Astrocyte (in vitro differentiated cells and primary cell): ENCODE results near the gene TPH2.

Source experiments
- EZH2 ChIP-seq: IDR thresholded peaks from 2 replicates; pipeline ENCODE4 v1.6.1; 2012; ENCODE audit warnings: mild to moderate bottlenecking, low read length, inconsistent platforms; ENCODE audit not compliant: insufficient read depth
- TF ChIP-seq, protein P1 (sequence below): IDR thresholded peaks from 2 replicates; pipeline ENCODE4 v1.5.1; 2011; ENCODE audit warnings: low read depth, mild to moderate bottlenecking, inconsistent platforms, low read length, moderate library complexity; ENCODE audit not compliant: insufficient read depth

DNA sequence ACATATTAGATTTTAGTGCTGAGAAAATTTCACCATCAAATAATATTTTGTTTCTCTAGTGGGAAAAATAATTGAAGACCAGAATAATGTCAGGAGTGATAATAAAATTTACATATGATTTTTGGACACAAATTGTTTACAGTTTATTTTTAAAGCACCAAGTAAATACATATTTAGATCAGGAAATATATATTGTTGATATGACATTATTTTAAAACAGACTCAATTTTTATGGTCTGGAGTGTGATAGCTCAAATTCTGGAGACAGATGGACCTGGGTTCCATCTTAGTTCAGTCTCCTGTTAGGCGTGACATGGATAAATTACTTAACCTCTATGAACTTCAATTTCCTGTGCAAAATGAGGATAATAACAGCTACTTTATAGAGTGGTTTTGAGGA lies 135.4 kb downstream of the TPH2 start:
- TF ChIP-seq, protein P1, sequence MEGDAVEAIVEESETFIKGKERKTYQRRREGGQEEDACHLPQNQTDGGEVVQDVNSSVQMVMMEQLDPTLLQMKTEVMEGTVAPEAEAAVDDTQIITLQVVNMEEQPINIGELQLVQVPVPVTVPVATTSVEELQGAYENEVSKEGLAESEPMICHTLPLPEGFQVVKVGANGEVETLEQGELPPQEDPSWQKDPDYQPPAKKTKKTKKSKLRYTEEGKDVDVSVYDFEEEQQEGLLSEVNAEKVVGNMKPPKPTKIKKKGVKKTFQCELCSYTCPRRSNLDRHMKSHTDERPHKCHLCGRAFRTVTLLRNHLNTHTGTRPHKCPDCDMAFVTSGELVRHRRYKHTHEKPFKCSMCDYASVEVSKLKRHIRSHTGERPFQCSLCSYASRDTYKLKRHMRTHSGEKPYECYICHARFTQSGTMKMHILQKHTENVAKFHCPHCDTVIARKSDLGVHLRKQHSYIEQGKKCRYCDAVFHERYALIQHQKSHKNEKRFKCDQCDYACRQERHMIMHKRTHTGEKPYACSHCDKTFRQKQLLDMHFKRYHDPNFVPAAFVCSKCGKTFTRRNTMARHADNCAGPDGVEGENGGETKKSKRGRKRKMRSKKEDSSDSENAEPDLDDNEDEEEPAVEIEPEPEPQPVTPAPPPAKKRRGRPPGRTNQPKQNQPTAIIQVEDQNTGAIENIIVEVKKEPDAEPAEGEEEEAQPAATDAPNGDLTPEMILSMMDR: no peak
- no peak for TF ChIP-seq EZH2
